ENCODE measurements around the gene ARHGAP42.

- TF ChIP-seq CTCF (IDR thresholded peaks at IDR 0.05; ENCODE audit: low read length) (no peak), EZH2 (IDR thresholded peaks at IDR 0.05; ENCODE audit: borderline replicate concordance, low read length) (no peak)
Observed at GRCh38 chr11:101022256-101022655, 335.2 kb downstream of the ARHGAP42 start.

Data from OCI-LY1 (cell line).